Stimulated activated CD4-positive, alpha-beta T cell treated with anti-CD3 and anti-CD28 coated beads, Interleukin-12 subunit alpha, Interleukin-12 subunit beta, amount 100 ng/mL, for 24 hours (primary cell): ENCODE measurements around the gene CCDC63.
"Not testable (repeated sequence)": the region's sequence is repeated elsewhere in the genome, so short reads cannot be mapped to it uniquely, and the experiment has no call there.

Source experiments
- DNase-seq, 2 experiments: peaks; one replicate each; pipeline ENCODE4 v3.0.0-alpha.2; 2020; ENCODE audit warnings: low read depth in 2 of 2

CCDC63 gene

GRCh38 chr12:110844551-110845338 lies 2.0 kb upstream of the CCDC63 start:
- no peak for DNase-seq

- DNase-seq: no peak
Observed at GRCh38 chr12:110845339-110845682, 1.5 kb upstream of the CCDC63 start.

- DNase-seq: no peak
Observed at GRCh38 chr12:110848314-110848923, 1.6 kb downstream of the CCDC63 start.

DNA sequence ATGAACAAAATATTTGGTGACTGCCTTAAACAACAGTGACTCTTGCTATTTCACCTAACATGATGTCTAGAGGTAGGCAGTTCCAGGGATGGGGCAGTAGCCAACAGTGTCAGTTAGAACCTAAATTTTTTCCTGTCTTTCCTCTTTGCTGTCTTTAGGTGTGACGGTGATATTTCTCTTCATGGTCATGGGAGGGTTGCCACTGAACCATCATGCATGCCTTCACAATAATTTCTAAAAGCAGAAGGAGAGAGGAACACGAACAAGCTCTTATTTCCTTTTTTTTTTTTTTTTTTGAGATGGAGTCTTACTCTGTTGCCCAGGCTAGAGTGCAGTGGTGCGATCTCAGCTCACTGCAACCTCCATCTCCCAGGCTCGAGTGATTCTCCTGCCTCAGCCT lies 2.4 kb downstream of the CCDC63 start:
- no peak for DNase-seq

DNA sequence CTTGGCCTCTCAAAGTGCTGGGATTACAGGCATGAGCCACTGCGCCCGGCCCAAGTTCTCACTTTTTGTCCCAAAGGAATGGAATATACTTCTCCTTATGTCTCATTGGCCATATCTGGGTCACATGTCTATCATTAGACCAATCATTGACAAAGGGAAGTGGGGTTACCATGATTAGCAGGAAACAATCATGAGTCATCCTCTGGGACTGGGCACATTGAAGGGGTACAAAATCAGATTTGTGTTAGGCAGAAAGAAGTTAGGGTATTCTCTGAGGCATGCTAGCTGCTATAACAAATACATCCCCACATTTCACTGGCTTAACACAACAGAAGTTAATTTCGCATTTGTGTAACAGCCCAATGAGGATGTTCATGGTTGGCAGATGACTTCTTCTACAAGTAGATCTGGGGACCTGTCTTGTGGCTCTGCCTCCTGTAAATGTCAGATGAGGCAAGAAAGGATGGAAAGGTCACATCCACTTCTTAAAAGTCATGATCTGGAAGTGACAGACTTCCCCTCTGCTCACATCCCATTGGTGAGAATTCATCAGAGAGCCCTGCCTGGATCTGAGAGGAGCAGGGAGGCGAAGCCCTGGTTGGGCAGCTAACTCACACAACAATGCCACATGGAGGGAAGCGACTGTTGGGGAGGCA lies 3.1 kb downstream of the CCDC63 start:
- DNase-seq: no peak

DNA sequence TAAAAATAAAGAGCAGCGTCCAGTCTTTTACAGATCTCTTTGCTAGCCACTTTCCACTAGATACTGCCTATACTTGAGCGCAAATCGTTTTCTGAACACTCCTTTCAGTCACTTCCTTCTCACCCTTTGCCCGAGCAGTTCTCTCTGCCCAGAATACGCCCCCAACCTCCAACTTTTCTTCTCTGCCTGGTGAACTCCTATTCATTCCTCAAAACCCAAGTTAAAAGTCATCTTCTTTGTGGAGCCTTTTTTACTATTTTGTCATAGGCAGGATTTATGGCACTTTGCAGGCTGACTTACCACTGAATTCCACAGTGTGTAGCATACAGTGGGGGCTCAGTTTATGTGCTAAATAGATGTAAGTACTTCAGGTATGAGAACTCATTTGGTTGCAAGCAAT lies 4.0 kb downstream of the CCDC63 start:
- DNase-seq: no peak

- DNase-seq: no peak
Observed at GRCh38 chr12:110853836-110854235, 7.0 kb downstream of the CCDC63 start.

DNA sequence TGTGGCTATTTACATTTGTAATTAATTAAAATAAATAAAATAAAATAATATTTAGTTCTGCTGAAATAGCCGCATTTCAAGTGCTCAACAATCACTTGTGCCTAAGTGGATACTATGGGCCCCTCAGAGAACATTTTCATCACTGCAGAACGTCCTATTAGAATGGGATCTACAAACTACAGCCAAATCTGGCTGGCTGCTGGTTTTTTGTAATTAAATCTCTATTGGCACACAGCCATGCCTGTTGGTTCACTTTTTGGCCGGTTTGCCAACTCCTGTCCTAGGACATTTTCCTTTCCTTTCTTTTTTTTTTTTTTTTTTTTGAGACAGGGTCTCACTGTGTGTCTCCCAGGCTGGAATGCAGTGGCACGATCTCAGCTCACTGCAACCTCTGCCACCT lies 9.8 kb downstream of the CCDC63 start:
- DNase-seq: no peak

GRCh38 chr12:110857528-110857927 lies 10.7 kb downstream of the CCDC63 start:
- DNase-seq: no peak

DNA sequence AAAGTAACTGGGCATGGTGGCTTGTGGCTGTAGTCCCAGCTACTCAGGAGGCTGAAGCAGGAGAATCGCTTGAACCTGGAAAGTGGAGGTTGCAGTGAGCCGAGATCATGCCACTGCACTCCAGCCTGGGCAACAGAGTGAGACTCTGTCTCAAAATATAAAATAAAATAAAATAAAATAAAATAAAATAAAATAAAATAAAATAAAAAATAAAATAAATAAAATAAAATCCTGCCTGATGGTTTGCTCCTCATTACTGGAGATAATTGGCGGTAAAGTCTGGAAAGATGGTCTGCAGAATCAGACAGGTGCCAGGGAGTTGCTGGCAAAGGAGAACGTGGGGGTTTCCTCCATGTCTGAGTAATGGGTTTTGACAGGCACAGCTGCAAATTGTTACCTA lies 11.2 kb downstream of the CCDC63 start:
- not testable (repeated sequence) for DNase-seq

GRCh38 chr12:110858848-110859247 lies 12.1 kb downstream of the CCDC63 start:
- DNase-seq: no peak

DNA sequence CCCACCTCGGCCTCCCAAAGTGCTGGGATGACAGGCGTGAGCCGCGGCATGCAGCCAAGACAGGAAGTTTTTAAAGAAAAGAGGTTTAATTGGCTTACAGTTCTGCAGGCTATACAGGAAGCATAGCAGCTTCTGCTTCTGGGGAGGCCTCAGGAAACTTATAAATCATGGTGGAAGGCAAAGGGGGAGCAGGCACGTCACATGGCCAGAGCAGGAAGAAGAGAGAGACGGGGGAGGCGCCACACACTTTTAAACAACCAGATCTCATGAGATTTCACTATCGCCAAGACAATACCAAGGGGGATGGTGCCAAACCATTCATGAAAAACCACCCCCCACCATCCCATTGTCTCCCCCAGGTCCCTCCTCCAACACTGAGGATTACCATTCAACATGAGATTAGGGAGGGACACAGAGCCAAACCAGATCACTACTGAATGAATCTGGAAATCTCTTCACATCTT lies 14.1 kb downstream of the CCDC63 start:
- no peak for DNase-seq

DNA sequence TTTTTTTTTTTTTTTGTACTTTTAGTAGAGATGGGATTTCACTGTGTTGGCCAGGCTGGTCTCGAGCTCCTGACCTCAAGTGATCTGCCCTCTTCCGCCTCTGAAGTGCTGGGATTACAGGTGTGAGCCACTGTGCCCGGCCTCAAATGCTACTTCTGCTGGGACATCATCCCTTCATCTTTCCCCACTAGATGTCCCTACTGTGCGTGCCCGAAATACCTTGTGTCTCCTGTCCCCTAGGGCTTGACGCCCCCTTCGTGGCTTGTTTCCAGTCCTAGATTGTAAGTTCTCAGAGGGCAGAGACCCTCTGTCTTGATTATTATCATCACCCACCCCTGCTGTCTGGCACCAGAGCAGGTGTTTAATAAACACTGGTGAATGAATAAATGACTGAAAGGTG lies 14.9 kb downstream of the CCDC63 start:
- DNase-seq: no peak

GRCh38 chr12:110862329-110862728 lies 15.5 kb downstream of the CCDC63 start:
- no peak for DNase-seq

GRCh38 chr12:110863161-110863560 lies 16.4 kb downstream of the CCDC63 start:
- DNase-seq: no peak

DNA sequence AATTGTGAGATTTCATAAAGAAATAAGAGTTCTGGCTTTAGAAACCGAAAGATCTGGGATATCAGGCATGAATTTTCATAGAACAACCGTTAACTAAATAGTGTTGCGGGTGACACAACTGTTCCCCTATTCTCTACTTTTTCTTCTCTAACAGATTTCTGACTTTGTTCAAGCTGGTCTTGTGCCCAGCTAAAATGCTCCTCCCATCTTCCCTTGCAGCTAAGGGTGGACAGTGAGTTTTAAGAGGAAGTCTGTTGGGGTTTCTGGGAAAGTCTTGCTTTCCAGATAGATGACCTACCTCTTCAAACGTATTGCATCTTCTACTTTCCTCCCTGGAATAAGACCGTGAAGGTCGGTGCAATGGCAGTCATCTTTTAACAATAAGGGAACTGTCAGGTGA lies 18.7 kb downstream of the CCDC63 start:
- DNase-seq: no peak

GRCh38 chr12:110869026-110869425 lies 22.2 kb downstream of the CCDC63 start:
- no peak for DNase-seq

GRCh38 chr12:110869803-110870202 lies 23.0 kb downstream of the CCDC63 start:
- no peak for DNase-seq

- DNase-seq: no peak
Observed at GRCh38 chr12:110872100-110872499, 25.3 kb downstream of the CCDC63 start.

- no peak for DNase-seq
Observed at GRCh38 chr12:110874351-110874750, 27.6 kb downstream of the CCDC63 start.

GRCh38 chr12:110874781-110875180 lies 28.0 kb downstream of the CCDC63 start:
- DNase-seq: no peak

GRCh38 chr12:110880651-110881050 lies 33.9 kb downstream of the CCDC63 start:
- DNase-seq: no peak

GRCh38 chr12:110883251-110883650 lies 36.5 kb downstream of the CCDC63 start:
- no peak for DNase-seq
